Lower leg skin (tissue), 4 donors: ENCODE measurements around the gene C22orf31. TPM values are rescaled to one million over a fixed set of nuclear protein-coding genes. Genes with fewer than 3 reads are reported as not detected.

Source experiments
- DNase-seq, 2 donors: peaks; one replicate each; pipeline ENCODE4 v3.0.0-alpha.2; 2019; ENCODE audit warnings: low spot score in 2 of 2
- H3K4me3 ChIP-seq: fragments of 200-600 bp; sonication (generic); 2 replicates; pipeline ENCODE4 v1.5.1; 2017; ENCODE audit warnings: mild to moderate bottlenecking, low read depth; ENCODE audit not compliant: poor library complexity, severe bottlenecking
- POLR2A ChIP-seq, 2 donors: fragments of 450-650 bp; IDR thresholded peaks; one replicate each; pipeline ENCODE4 v1.6.1; 2016 to 2017; ENCODE audit warnings: antibody characterized with exemption in 2 of 2, mild to moderate bottlenecking in 1 of 2, moderate library complexity in 1 of 2
- WGBS, 2 donors: methylation state at CpG; one replicate each; pipeline ENCODE4 v1.1.5; 2018; 5-methylcytosine and 5-hydroxymethylcytosine counted together
- intact Hi-C: fragments of 100-400 bp; cut with DNase I; formaldehyde crosslinking; loops from one replicate; pipeline ENCODE4 v1.15.0; 2023; ENCODE audit warnings: low total_unique reads
- total RNA-seq, 4 donors: library from RNA; depleted of rRNA; stranded (reverse); fragments of >200 nt; gene quantifications; one replicate each; pipeline ENCODE4 v1.1.0, GENCODE V29; 2016
- TF ChIP-seq, protein P1 (sequence below), 3 donors: fragments of 450-650 bp; IDR thresholded peaks; one replicate each; pipeline ENCODE4 v1.5.1; 2016; ENCODE audit warnings: antibody characterized with exemption in 3 of 3, mild to moderate bottlenecking in 3 of 3, moderate library complexity in 2 of 3

Gene C22orf31
- total RNA-seq, 4 donors from 2014 or later: 0.52 TPM; not detected in 3

GRCh38 chr22:29055192-29055830 is 6.3 kb downstream of the C22orf31 start:
- H3K4me3 ChIP-seq: no peak overlapping the region
- 81 to 83% methylated on average over 14 of the region's 14 CpGs for WGBS, 2 donors
- DNase-seq: no peak
- intact Hi-C loops: no loop called here
- TF ChIP-seq, protein P1, sequence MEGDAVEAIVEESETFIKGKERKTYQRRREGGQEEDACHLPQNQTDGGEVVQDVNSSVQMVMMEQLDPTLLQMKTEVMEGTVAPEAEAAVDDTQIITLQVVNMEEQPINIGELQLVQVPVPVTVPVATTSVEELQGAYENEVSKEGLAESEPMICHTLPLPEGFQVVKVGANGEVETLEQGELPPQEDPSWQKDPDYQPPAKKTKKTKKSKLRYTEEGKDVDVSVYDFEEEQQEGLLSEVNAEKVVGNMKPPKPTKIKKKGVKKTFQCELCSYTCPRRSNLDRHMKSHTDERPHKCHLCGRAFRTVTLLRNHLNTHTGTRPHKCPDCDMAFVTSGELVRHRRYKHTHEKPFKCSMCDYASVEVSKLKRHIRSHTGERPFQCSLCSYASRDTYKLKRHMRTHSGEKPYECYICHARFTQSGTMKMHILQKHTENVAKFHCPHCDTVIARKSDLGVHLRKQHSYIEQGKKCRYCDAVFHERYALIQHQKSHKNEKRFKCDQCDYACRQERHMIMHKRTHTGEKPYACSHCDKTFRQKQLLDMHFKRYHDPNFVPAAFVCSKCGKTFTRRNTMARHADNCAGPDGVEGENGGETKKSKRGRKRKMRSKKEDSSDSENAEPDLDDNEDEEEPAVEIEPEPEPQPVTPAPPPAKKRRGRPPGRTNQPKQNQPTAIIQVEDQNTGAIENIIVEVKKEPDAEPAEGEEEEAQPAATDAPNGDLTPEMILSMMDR (IDR thresholded peaks at IDR 0.05): no peak
- TF ChIP-seq POLR2A (IDR thresholded peaks at IDR 0.05): no peak

DNA sequence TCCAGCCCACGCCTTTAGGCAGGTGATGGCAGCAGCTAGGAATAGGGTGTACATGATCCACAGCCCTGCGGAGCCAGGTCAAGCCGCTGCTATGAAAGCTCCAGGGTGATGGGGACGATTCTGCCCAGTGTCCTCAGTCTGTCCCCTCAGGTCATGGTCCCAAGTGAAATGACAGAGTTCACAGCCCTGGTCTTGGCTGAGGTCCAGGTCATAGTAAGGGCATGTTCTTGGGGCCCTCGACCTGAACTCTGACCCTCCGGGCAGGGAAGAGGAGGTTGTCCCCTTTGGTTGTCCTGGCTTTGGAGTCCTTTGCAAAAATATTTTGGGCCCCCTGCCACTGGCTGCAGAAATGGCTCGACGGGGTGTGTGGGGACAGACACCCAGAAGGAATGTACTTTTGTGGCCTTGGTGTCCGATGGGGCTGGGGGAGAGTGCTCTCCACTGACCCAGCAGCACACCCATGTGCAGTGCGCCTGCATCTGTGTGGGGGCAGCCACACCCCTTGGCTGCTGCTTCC is 7.3 kb downstream of the C22orf31 start:
- H3K4me3 ChIP-seq: no peak overlapping the region
- intact Hi-C loops: loop anchor here (1.0 kb wide), 1 partner anchor 22 kb away; no protein-coding TSS in a partner anchor
- TF ChIP-seq, protein P1 (IDR thresholded peaks at IDR 0.05): no peak
- TF ChIP-seq POLR2A (IDR thresholded peaks at IDR 0.05): no peak
- WGBS, 2 donors: 83 to 86% methylated on average over 10 of the region's 10 CpGs
- DNase-seq: no peak

GRCh38 chr22:29053048-29053702 is 8.5 kb downstream of the C22orf31 start:
- no peak overlapping the region for H3K4me3 ChIP-seq
- intact Hi-C loops: no loop called here
- 96 to 97% methylated on average over 8 of the region's 8 CpGs for WGBS, 2 donors

GRCh38 chr22:29050457-29050856 is 11.2 kb downstream of the C22orf31 start:
- no peak for TF ChIP-seq POLR2A (IDR thresholded peaks at IDR 0.05)
- TF ChIP-seq, protein P1 (IDR thresholded peaks at IDR 0.05): no peak
- intact Hi-C loops: no loop called here
- WGBS, 2 donors: 86 to 89% methylated on average over 20 to 22 of the region's 24 CpGs
- DNase-seq: no peak
- no peak overlapping the region for H3K4me3 ChIP-seq

More at GRCh38 chr22:29053048-29053702, 8.5 kb downstream of the C22orf31 start:
- no peak for DNase-seq
- TF ChIP-seq, protein P1 (IDR thresholded peaks at IDR 0.05): no peak
- TF ChIP-seq POLR2A (IDR thresholded peaks at IDR 0.05): no peak

DNA sequence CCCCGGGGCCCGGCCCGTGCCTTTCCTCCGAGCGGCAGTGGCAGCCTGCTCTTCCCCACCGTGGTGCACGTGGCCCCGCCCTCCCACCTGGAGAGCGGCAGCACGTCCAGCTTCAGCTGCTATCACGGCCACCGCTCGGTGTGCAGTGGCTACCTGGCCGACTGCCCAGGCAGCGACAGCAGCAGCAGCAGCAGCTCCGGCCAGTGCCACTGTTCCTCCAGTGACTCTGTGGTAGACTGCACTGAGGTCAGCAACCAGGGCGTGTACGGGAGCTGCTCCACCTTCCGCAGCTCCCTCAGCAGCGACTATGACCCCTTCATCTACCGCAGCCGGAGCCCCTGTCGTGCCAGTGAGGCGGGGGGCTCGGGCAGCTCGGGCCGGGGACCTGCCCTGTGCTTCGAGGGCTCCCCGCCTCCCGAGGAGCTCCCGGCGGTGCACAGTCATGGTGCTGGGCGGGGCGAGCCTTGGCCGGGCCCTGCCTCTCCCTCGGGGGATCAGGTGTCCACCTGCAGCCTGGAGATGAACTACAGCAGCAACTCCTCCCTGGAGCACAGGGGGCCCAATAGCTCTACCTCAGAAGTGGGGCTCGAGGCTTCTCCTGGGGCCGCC is 11.9 kb downstream of the C22orf31 start:
- intact Hi-C loops: no loop called here
- 67 to 78% methylated on average over 11 to 31 of the region's 38 CpGs for WGBS, 2 donors
- TF ChIP-seq, protein P1 (IDR thresholded peaks at IDR 0.05): no peak
- no peak for TF ChIP-seq POLR2A (IDR thresholded peaks at IDR 0.05)
- DNase-seq: no peak
- no peak overlapping the region for H3K4me3 ChIP-seq
